Stimulated activated CD8-positive, alpha-beta memory T cell treated with anti-CD3 and anti-CD28 coated beads, Interleukin-15, amount 100 ng/mL, for 24 hours (primary cell): Measurements from ENCODE around the gene MYO1B.

Experiments
- DNase-seq: peaks from one replicate; pipeline ENCODE4 v3.0.0-alpha.2; 2020; ENCODE audit warnings: low read depth

Gene MYO1B

DNA sequence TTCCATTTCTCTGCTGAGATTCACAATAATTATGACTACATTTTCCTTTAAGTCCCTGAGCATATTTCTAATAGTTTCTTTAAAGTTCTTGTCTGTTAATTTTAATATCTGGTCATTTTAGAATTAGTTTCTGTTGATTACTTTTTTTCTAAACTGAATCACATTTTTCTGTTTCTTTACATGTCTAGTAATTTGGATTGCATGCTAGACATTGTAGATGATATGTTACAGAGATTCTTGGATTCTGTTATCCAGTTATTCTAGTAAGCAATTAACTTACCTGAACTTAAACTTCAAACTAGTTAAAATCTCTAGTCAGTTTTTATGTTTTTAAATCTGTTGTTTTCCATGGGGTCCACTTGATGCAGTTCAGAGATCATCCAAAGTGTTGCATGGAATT, 214.0 kb downstream of the MYO1B start:
- no peak for DNase-seq

DNA sequence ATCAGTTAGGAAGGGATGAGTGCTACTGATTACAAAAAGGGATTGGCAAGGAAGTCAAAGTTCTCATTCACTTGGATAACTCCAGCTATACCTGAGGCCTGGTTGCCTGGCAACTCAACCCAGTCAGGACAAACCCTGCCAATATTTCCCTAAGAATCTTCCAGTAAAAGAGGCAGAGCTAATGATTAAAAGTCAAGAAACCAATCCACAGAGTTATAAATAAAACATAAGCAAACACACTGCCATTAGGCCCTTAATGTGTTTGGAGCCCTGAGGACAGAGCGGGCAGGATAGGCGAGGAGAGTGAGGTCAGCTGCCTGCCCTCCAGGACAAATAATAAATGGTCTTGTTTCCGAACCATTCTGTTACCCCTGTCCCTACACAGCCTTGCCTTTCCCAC, 217.2 kb downstream of the MYO1B start:
- DNase-seq: no peak

DNA sequence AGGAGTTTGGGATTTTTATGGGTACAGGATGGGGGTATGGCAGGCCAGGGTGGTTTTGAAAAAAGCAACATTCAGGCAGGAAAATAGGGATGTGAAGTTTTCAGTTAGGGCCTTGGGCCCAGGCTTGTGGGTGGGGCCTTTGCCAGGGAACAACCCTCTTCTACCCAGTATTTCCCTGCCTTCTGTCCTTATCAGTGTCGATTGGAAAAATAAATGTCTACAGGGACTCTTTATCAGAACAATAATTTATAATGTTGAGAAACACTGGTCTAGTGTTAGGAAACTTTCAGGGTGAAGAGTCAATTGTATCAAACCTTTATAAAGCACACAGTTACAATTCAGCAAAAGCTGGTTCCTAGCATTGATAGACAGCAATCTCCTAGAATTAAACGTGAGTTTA, 218.6 kb downstream of the MYO1B start:
- no peak for DNase-seq

DNA sequence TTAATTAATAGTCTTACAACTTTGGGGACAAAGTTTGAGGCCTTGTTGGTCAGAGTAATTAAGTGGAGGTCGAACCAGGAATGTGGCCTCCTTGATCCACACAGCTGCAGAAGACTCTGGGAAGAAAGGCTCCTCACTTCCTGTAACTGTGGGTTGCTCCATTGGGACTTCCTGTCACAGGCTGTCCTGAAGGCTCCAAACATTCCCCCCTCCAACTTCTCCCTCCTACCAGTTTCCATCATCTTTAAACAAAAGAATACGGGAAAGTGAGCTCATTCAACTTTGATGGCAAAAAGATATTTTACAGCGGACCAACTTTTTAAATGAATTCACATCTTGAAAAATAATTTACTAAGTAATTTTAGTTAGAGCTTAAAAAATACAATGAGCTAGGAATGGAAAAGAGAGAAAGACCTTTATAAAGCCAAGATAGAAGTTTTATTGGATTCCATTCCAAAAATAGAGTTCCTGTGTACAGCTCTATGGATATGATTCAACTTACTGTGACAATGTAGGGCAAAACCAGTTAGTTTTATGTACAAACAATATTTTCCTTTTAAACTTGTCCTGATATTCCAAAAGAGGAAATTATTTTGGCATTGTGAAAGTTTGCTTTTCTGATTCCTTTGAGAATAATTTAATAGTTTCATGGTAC, 220.7 kb downstream of the MYO1B start:
- DNase-seq: no peak

DNA sequence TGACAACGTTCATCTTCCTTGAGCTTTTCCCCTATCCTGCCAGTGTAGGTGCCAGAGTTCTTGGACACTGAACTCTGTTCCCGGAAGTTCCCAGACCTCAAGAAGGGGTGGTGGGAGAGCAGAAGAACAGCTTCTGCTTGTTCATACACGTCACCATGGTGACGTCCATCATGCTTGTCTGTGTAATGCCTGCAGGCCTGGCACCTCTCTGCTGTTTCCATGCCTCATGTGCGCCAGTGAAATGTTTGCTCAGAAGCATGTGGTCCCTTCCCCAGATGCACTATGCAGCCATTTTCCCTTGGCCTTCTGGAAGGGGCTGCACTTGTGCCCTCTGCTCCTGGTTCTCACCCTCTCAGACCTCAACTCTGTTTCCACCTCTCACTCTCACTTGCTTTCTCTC, 221.9 kb downstream of the MYO1B start:
- no peak for DNase-seq

DNA sequence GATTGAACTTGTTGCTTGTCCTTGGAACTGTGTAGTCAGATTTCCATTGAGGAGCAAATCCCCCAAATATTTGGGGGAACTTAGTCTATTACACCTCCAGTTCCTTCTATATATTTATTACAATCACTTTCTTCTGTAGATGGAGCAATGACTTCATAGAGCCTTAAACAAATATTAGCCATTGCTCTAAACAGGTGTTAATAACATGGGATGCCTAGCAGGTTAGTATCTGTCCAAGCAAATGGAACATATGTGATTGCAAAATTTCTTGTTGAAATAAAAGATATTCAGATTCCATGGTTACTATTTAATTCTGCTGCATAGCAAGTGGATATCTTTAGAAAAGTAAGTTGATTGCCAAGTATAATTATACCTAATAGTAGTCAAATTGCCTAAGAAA, 225.1 kb downstream of the MYO1B start:
- DNase-seq: no peak

DNA sequence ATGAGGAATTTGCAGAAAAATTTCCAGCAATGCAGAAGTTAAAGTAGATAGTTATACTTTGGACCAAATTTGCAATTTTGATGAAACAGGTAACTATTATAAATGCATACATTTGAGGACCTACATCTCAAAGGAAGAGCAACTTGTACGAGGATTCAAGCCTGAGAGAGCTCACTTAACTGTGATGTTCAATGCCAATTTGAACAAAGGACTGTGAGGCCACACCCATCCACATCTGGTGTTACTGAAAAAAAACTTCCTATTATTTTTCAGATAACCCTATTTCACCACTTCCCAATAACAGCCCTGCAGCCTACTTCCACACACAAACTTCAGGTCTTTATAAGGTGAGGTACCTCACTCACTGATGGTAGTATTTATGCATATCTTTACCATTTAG, 229.3 kb downstream of the MYO1B start:
- no peak for DNase-seq
